HTR-8/SVneo (cell line): ENCODE measurements around the gene UBTF.
"Not testable (repeated sequence)": the region's sequence is repeated elsewhere in the genome, so short reads cannot be mapped to it uniquely, and the experiment has no call there.

Source experiments
- DNase-seq: peaks from one replicate; pipeline ENCODE4 v3.0.0; 2011; ENCODE audit warnings: low spot score, mixed read lengths; ENCODE audit not compliant: insufficient read length
- FAIRE-seq: peaks from 2 replicates; lab custom pipeline; 2011; peaks lifted over from hg19 to GRCh38; lab: Jason Lieb, UNC

Gene UBTF

DNA sequence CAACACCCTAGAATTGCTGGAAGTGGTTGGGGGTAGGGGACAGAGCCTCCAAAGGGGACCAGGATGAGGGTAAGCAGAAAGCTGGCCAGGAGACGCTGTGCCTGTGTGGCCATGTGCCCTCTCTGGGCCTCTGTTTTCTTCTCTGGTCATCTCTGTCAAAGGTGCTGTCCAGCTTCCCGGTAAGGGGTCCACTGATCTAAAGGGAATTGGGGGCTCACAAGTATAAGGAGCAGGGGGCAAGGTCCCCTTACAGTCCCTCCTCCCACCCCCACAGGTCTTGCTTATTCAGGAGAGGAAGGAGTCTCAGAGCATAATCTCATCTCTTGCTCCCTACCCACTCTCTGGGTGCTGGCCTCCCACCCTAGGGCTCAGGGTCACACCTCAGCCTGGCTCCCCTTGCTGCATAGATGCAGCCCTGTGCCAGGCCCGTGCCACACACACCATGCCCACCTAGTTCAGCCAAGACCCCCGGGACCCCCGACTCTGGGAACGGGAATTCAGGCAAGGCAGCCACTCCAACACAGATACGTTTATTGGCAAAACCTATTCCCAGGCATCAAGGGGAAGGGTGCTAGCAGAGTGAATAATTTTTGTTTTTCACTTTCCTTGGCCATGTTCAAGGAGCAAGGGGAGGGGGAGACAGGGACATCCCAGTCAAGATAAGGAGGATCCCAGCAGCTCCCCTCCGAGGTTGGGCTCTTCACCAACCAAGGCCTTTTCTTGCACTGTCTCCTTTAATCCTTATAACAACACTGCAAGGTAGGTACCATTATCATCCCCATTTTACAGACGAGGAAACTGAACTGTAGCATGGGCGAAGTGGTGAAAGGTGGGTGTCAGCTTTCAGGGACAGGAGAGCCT is 28.6 kb upstream of the UBTF start:
- DNase-seq: no peak
- no peak for FAIRE-seq

GRCh38 chr17:44247440-44247841 is 28.0 kb upstream of the UBTF start:
- no peak for DNase-seq

GRCh38 chr17:44241106-44241624 is 21.7 kb upstream of the UBTF start:
- DNase-seq: no peak
- no peak for FAIRE-seq

More at GRCh38 chr17:44247440-44247841, 28.0 kb upstream of the UBTF start:
- no peak for FAIRE-seq

DNA sequence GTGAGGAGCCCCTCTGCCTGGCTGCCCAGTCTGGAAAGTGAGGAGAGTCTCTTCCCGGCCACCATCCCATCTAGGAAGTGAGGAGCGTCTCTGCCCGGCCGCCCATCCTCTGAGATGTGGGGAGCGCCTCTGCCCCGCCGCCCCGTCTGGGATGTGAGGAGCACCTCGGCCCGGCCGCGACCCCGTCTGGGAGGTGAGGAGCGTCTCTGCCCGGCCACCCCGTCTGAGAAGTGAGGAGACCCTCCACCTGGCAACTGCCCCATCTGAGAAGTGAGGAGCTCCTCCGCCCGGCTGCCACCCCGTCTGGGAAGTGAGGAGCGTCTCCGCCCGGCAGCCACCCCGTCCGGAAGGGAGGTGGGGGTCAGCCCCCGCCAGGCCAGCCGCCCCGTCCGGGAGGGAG is 18.4 kb upstream of the UBTF start:
- FAIRE-seq, DNase-seq: not testable (repeated sequence)

GRCh38 chr17:44236444-44236991 is 17.0 kb upstream of the UBTF start:
- no peak for DNase-seq
- peak; percentile 40 for FAIRE-seq

GRCh38 chr17:44235583-44235936 is 16.1 kb upstream of the UBTF start:
- FAIRE-seq: peak; percentile 88
- peak; percentile 57 for DNase-seq

DNA sequence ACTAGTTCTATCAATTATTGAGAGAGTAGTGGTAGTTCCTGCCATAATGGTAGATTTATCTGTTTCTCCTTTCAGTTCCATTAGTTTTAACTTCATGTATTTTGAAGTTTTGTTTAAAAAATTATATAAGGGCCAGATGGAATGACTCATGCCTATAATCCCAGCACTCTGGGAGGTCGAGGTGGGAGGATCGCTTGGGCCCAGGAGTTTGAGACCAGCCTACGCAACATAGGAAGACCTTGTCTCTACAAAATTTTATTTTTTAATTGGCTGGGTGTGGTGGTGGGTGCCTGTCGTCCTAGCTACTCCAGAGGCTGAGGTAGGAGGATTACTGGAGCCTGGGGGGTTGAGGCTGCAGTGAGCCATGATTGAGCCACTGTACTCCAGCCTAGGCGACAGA is 14.1 kb upstream of the UBTF start:
- FAIRE-seq: no peak
- DNase-seq: no peak

- FAIRE-seq (no peak), DNase-seq (no peak)
Measured at GRCh38 chr17:44232061-44232460, 12.6 kb upstream of the UBTF start.

GRCh38 chr17:44230140-44230539 is 10.7 kb upstream of the UBTF start:
- FAIRE-seq (no peak), DNase-seq (no peak)

DNA sequence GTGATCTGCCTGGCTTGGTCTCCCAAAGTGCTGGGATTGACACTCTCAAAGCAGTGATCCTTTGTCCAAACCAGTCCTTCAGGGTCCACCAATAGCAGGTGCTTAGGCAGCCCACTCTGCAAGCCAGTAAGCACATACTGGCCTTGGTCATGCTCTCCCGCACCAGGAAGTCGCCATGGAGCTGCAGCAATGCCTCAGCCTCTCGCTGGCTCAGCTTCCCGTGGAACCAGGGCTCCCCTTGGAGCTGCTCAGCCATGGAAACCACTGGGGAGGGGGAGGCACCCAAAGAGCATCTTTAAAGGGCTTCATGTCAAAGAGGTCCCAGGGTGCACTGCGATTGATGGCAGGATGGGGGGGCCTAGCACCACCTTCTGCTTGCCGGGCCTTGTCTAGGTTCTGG is 9.6 kb upstream of the UBTF start:
- no peak for FAIRE-seq
- DNase-seq: no peak

DNA sequence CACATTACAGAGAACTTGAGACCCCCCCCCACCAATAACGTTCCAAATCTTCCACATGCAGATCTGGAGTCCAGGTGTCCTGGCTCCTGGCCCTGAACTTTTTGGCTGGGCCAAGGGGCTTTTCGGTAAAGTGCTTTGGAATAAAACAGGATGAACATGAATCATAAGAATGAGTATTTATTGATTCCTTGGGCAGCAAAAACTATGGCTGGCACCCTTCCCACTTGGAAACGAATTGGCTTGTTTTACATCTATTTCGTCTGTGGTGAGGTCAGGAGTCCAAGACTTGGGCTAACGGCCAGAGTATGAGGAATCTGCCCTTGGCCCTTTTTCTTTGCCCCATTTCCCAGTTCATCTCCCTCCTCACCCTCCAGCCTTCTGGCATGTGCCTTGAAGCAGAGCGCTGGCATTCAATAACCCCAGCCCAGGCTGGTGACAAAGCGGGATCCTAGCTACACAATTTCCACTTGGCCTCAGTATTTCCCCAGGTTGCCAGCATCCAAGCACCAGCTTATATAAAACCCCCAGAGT is 4.1 kb upstream of the UBTF start:
- DNase-seq (no peak), FAIRE-seq (no peak)

- peak; percentile 89 for DNase-seq
- peak; percentile 81 for FAIRE-seq
Measured at GRCh38 chr17:44222112-44222869, 2.8 kb upstream of the UBTF start.

GRCh38 chr17:44221862-44222111 is 2.3 kb upstream of the UBTF start:
- FAIRE-seq (no peak), DNase-seq (peak; percentile 47)

DNA sequence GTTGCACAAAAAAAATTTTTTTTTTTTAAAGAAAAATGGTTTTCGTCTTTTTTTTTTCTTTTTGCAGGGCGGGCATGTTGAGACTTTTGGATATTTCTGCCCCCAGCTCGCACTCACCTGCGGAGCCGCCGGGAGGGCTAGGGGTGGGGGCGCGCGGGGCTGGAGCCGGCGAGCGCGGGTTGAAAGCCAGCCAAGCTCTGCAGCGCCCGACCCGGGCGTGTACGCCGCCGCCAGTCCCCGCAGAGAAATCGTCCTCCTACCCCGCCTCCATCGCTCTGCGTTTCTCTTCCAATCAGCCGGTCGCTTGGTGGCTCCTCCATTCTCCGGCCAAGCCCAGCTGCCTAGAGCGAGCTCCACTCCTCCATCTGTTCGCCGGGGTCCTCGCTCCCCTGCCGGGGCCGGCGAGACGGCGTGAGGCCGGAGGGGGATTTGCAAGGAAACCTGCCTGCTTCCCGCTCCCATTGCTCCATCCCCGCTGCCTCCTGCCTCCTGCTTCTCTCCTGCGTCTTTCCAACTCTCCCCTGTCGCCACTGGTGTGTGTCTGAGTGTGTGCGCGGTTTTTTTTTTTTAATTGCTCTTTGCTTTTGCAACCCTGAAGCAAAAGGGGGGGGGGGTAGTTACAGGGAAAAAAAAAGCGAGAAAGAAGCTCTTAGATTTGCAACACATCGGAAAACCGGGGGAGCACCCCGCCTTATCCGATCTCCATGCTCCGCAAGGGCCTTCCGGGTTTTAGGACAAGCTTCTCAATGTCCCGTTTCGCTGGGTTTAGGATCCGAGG is 1.8 kb upstream of the UBTF start:
- FAIRE-seq (peak; percentile 58), DNase-seq (peak; percentile 59)

- no peak for FAIRE-seq
- DNase-seq: peak; percentile 32
Measured at GRCh38 chr17:44220213-44221083, 973 bp upstream of the UBTF start.

- FAIRE-seq (no peak), DNase-seq (peak; percentile 72)
Measured at GRCh38 chr17:44219108-44219615, 313 bp downstream of the UBTF start.

- peak; percentile 89 for DNase-seq
- FAIRE-seq: peak; percentile 86
Measured at GRCh38 chr17:44218344-44219107, 949 bp downstream of the UBTF start.

GRCh38 chr17:44217738-44218343 is 1.6 kb downstream of the UBTF start:
- DNase-seq (no peak), FAIRE-seq (peak; percentile 62)
